Esophagus muscularis mucosa (tissue), 4 donors: ENCODE results near the gene PABPN1. TPM values are rescaled to one million over a fixed set of nuclear protein-coding genes. Genes with fewer than 3 reads are reported as not detected.

Experiments used
- DNase-seq: peaks from one replicate; pipeline ENCODE4 v3.0.0-alpha.2; 2017; ENCODE audit errors: extremely low spot score
- H3K27ac ChIP-seq, 4 donors: fragments of 200-600 bp; sonication (generic); replicated peaks in 1 of 4; 1 replicate in 3 of 4; 2 replicates in 1 of 4; pipeline ENCODE4 v1.5.1; 2016 to 2019; ENCODE audit warnings: mild to moderate bottlenecking in 1 of 4
- H3K27me3 ChIP-seq, 4 donors: fragments of 200-600 bp; sonication (generic); one replicate each; pipeline versions ENCODE4 v1.5.1 to v1.6.0; 2016 to 2019
- H3K36me3 ChIP-seq, 4 donors: fragments of 200-600 bp; sonication (generic); one replicate each; pipeline ENCODE4 v1.5.1; 2016 to 2019
- H3K4me1 ChIP-seq, 4 donors: fragments of 200-600 bp; sonication (generic); one replicate each; pipeline ENCODE4 v1.5.1; 2016 to 2019
- H3K4me3 ChIP-seq, 4 donors: fragments of 200-600 bp; sonication (generic); 1 replicate in 2 of 4; 2 replicates in 2 of 4; pipeline ENCODE4 v1.5.1; 2016 to 2019; ENCODE audit warnings: mild to moderate bottlenecking in 4 of 4, moderate library complexity in 1 of 4
- H3K9me3 ChIP-seq, 4 donors: fragments of 200-600 bp; sonication (generic); 1 replicate in 3 of 4; 2 replicates in 1 of 4; pipeline ENCODE4 v1.5.1; 2016 to 2019
- EP300 ChIP-seq: sonication (generic); formaldehyde crosslinking; IDR thresholded peaks from one replicate; pipeline ENCODE4 v1.6.1; 2017; ENCODE audit warnings: antibody characterized with exemption
- POLR2A ChIP-seq: fragments of 450-650 bp; IDR thresholded peaks from one replicate; pipeline ENCODE4 v1.6.1; 2017; ENCODE audit warnings: antibody characterized with exemption, moderate library complexity, mild to moderate bottlenecking, low read depth
- POLR2AphosphoS5 ChIP-seq, 2 donors: sonication (generic); formaldehyde crosslinking; IDR thresholded peaks; one replicate each; pipeline ENCODE4 v1.6.1; 2017; ENCODE audit warnings: antibody characterized with exemption in 2 of 2
- WGBS: methylation state at CpG from one replicate; pipeline ENCODE4 v1.1.5; 2018; 5-methylcytosine and 5-hydroxymethylcytosine counted together
- intact Hi-C: fragments of 100-400 bp; cut with DNase I; formaldehyde crosslinking; loops from one replicate; pipeline ENCODE4 v1.15.1; 2023
- total RNA-seq, 4 donors: library from RNA; depleted of rRNA; stranded (reverse); fragments of >200 nt; gene quantifications; one replicate each; pipeline versions ENCODE4 v1.1.0 to v1.2.1, GENCODE V29; 2016
- TF ChIP-seq, protein P1 (sequence below), 3 experiments: fragments of 200-600 bp in 2 of 3; fragments of 450-650 bp in 1 of 3; sonication (generic) in 2 of 3; IDR thresholded peaks; one replicate each; pipeline ENCODE4 v1.5.1; 2017 to 2019; ENCODE audit warnings: antibody characterized with exemption in 3 of 3, mild to moderate bottlenecking in 2 of 3, moderate library complexity in 1 of 3

Gene PABPN1
- total RNA-seq, 4 donors from 2014 or later: 44.6 to 68.1 (median 53.9) TPM

DNA sequence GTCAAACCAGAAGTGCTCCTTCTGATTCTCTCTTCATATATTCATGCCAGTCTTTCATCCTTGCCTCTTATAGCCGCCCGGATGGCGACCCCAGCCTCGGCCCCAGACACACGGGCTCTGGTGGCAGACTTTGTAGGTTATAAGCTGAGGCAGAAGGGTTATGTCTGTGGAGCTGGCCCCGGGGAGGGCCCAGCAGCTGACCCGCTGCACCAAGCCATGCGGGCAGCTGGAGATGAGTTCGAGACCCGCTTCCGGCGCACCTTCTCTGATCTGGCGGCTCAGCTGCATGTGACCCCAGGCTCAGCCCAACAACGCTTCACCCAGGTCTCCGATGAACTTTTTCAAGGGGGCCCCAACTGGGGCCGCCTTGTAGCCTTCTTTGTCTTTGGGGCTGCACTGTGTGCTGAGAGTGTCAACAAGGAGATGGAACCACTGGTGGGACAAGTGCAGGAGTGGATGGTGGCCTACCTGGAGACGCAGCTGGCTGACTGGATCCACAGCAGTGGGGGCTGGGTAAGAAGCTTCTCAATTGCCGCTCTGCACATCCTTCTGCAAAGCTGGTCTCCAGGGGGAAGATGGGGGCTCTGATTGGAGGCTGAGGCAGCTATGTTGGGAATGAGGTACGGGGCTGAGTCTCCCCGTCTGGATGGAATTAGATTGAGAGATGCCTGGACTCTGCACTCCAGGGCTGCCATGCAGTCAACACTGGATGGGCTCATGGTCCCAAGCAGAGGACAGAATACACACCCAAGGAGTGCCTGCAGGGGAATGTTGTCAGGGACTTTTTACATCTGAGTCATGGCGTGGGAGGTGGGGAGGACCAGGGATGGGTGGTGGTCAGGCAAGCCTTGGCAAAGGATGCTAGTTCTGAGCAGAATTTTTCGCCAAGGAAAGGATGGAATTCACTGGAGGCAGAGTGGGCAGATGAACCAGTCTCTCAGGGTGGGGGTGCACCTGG lies 13.3 kb upstream of the PABPN1 start:
- DNase-seq: no peak
- H3K27me3 ChIP-seq: no peaks in the 10 kb centered on the region
- no peaks in the 10 kb centered on the region for H3K9me3 ChIP-seq
- H3K4me3 ChIP-seq: peak overlapping the region; percentile 69 to 87 (median 75)
- WGBS: 80% methylated on average over 14 of the region's 22 CpGs
- intact Hi-C loops: loop anchor here (10.0 kb wide), 2 partner anchors 183 to 1137 kb away; partner anchors contain the start of gene SDR39U1
- peak overlapping the region; percentile 87 to 91 (median 90) for H3K27ac ChIP-seq
- H3K36me3 ChIP-seq: peaks cover 10 to 46% (median 32%) of the 10 kb centered on the region in 4 donors
- TF ChIP-seq POLR2A: no peak
- peaks cover 33 to 50% (median 46%) of the 10 kb centered on the region in 4 donors for H3K4me1 ChIP-seq

DNA sequence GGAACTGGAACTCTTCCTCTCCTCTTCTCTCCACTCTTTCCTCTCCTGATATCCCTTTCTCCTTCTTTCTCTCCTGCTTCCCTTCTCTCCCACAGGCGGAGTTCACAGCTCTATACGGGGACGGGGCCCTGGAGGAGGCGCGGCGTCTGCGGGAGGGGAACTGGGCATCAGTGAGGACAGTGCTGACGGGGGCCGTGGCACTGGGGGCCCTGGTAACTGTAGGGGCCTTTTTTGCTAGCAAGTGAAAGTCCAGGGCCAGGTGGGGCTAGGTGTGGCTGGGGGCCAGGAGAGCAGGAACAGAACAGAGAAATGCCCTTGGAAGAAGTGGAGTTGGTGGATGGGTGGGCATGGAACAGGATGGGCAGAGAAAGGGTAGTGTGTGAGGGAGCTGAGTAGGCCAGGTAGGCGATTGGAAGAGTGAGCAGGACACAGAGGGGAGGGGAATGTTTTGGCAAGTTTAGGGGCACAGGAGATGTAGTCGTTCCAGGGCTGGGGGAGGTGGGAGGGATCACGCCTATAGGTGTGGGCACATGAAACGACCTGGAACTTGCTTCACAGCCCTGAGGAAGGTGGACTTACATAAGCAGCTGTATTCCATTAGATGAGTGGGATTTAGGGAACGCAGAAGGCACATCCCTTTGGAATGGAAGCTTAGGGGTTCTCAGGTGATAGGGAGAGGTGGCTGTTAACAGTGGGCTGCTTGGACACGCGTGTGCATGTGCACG lies 12.4 kb upstream of the PABPN1 start:
- intact Hi-C loops: loop anchor here (10.0 kb wide), 2 partner anchors 184 to 1136 kb away; partner anchors contain the start of gene SDR39U1
- Histone ChIP-seq H3K9me3 (no peaks in the 10 kb centered on the region), H3K36me3 (peaks cover 10 to 46% (median 32%) of the 10 kb centered on the region in 4 donors), H3K27ac (peak overlapping the region in 2 of 4 donors; percentile 91), H3K27me3 (no peaks in the 10 kb centered on the region), H3K4me1 (peaks cover 31 to 46% (median 41%) of the 10 kb centered on the region in 4 donors), H3K4me3 (no peak overlapping the region)
- TF ChIP-seq POLR2AphosphoS5 (IDR thresholded peaks at IDR 0.05) (no peak), POLR2A (no peak), EP300 (no peak)
- TF ChIP-seq, protein P1, sequence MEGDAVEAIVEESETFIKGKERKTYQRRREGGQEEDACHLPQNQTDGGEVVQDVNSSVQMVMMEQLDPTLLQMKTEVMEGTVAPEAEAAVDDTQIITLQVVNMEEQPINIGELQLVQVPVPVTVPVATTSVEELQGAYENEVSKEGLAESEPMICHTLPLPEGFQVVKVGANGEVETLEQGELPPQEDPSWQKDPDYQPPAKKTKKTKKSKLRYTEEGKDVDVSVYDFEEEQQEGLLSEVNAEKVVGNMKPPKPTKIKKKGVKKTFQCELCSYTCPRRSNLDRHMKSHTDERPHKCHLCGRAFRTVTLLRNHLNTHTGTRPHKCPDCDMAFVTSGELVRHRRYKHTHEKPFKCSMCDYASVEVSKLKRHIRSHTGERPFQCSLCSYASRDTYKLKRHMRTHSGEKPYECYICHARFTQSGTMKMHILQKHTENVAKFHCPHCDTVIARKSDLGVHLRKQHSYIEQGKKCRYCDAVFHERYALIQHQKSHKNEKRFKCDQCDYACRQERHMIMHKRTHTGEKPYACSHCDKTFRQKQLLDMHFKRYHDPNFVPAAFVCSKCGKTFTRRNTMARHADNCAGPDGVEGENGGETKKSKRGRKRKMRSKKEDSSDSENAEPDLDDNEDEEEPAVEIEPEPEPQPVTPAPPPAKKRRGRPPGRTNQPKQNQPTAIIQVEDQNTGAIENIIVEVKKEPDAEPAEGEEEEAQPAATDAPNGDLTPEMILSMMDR (IDR thresholded peaks at IDR 0.05): no peak
- 88% methylated on average over 17 of the region's 17 CpGs for WGBS
- DNase-seq: no peak

DNA sequence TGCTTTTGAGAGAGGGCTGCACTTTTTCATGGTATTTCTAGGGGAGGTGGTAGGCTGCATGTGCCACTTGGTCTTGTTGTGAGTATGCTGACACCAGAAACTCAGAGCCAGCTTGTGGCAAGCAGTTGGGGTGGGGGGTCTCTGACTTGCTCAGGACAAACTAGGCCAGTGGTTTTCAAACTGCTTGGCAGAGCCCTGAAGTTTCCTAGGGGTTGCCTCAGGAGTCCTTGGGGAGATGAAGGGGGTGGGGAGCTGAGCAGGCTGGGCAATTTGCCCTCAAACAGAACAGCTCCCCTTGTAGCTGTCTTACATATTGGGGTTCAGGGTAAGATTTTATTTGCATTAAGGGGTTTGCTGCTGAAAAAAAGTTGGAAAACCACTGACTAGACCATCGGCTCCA lies 10.7 kb upstream of the PABPN1 start:
- no peak overlapping the region for H3K27ac ChIP-seq
- TF ChIP-seq, protein P1 (IDR thresholded peaks at IDR 0.05): no peak
- TF ChIP-seq POLR2AphosphoS5 (IDR thresholded peaks at IDR 0.05) (no peak), POLR2A (no peak), EP300 (no peak)
- H3K27me3 ChIP-seq: no peaks in the 10 kb centered on the region
- no peaks in the 10 kb centered on the region for H3K9me3 ChIP-seq
- intact Hi-C loops: loop anchor here (10.0 kb wide), 1 partner anchor 386 kb away; the partner anchor contains the start of gene PRMT5
- no peak for DNase-seq
- H3K36me3 ChIP-seq: peaks cover 10 to 46% (median 32%) of the 10 kb centered on the region in 4 donors
- 75% methylated on average over 1 of the region's 1 CpG for WGBS
- peaks cover 28 to 42% (median 40%) of the 10 kb centered on the region in 4 donors for H3K4me1 ChIP-seq
- H3K4me3 ChIP-seq: no peak overlapping the region

DNA sequence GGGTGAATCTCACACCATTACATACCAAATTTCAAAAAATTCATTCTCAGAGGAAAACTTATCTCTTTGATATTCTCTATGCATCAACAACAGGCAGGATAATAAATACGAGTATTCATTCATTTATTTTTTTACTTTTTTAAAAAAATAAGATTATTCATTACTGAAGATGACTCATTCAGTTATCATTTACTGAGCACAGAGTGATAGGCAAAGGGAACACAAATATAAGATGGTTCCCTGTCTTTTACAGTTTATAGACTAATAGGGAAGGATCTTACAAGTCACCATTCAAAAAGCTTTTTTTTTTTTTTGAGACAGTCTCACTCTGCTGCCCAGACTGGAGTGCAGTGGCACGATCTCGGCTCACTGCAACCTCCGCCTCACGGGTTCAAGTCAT lies 5.0 kb upstream of the PABPN1 start:
- H3K4me3 ChIP-seq: no peak overlapping the region
- WGBS: 88% methylated on average over 5 of the region's 5 CpGs
- no peak for DNase-seq
- no peaks in the 10 kb centered on the region for H3K9me3 ChIP-seq
- intact Hi-C loops: loop anchor here (10.0 kb wide), 1 partner anchor 391 kb away; the partner anchor contains the start of gene PRMT5
- no peak overlapping the region for H3K27ac ChIP-seq
- H3K27me3 ChIP-seq: no peaks in the 10 kb centered on the region
- TF ChIP-seq POLR2A (no peak), POLR2AphosphoS5 (IDR thresholded peaks at IDR 0.05) (no peak), EP300 (no peak)
- TF ChIP-seq, protein P1 (IDR thresholded peaks at IDR 0.05): no peak
- peaks cover under 1 to 15% (median 5%) of the 10 kb centered on the region in 4 donors for H3K36me3 ChIP-seq
- peaks cover 0 to 8% (median 7%) of the 10 kb centered on the region in 4 donors for H3K4me1 ChIP-seq
